ENCODE data around the gene OPTN.
"Not testable (repeated sequence)": the region's sequence is repeated elsewhere in the genome, so short reads cannot be mapped to it uniquely, and the experiment has no call there.

Gene OPTN

GRCh38 chr10:13078912-13079775, 20.8 kb upstream of the OPTN start:
- TF ChIP-seq POLR2A (IDR thresholded peaks at IDR 0.05; ENCODE audit: low read depth, low read length): no peak
- FAIRE-seq: no peak
- no peak for DNase-seq (ENCODE audit: insufficient read length, low spot score)

- FAIRE-seq (no peak), DNase-seq (ENCODE audit: insufficient read length, low spot score) (no peak)
- TF ChIP-seq POLR2A (IDR thresholded peaks at IDR 0.05; ENCODE audit: low read depth, low read length): no peak
These were observed 20.2 kb upstream of the OPTN start for GRCh38 chr10:13079776-13080050.

GRCh38 chr10:13080643-13081042, 19.3 kb upstream of the OPTN start:
- FAIRE-seq: no peak
- DNase-seq (ENCODE audit: insufficient read length, low spot score): no peak
- no peak for TF ChIP-seq POLR2A (IDR thresholded peaks at IDR 0.05; ENCODE audit: low read depth, low read length)

GRCh38 chr10:13083700-13084099, 16.3 kb upstream of the OPTN start:
- not testable (repeated sequence) for FAIRE-seq; DNase-seq (ENCODE audit: insufficient read length, low spot score)

GRCh38 chr10:13086056-13086455, 13.9 kb upstream of the OPTN start:
- no peak for TF ChIP-seq POLR2A (IDR thresholded peaks at IDR 0.05; ENCODE audit: low read depth, low read length)
- no peak for FAIRE-seq

GRCh38 chr10:13087601-13087985, 12.4 kb upstream of the OPTN start:
- FAIRE-seq: no peak

More at GRCh38 chr10:13086056-13086455, 13.9 kb upstream of the OPTN start:
- DNase-seq (ENCODE audit: insufficient read length, low spot score): no peak

GRCh38 chr10:13087986-13088618, 11.9 kb upstream of the OPTN start:
- no peak for FAIRE-seq

More at GRCh38 chr10:13087601-13087985, 12.4 kb upstream of the OPTN start:
- DNase-seq (ENCODE audit: insufficient read length, low spot score): no peak
- no peak for TF ChIP-seq POLR2A (IDR thresholded peaks at IDR 0.05; ENCODE audit: low read depth, low read length)

GRCh38 chr10:13089345-13089744, 10.6 kb upstream of the OPTN start:
- FAIRE-seq: no peak
- no peak for TF ChIP-seq POLR2A (IDR thresholded peaks at IDR 0.05; ENCODE audit: low read depth, low read length)
- DNase-seq (ENCODE audit: insufficient read length, low spot score): no peak

More at GRCh38 chr10:13087986-13088618, 11.9 kb upstream of the OPTN start:
- DNase-seq (ENCODE audit: insufficient read length, low spot score): no peak
- no peak for TF ChIP-seq POLR2A (IDR thresholded peaks at IDR 0.05; ENCODE audit: low read depth, low read length)

GRCh38 chr10:13090289-13090688, 9.7 kb upstream of the OPTN start:
- TF ChIP-seq POLR2A (IDR thresholded peaks at IDR 0.05; ENCODE audit: low read depth, low read length): no peak
- FAIRE-seq (no peak), DNase-seq (ENCODE audit: insufficient read length, low spot score) (no peak)

- FAIRE-seq: no peak
- DNase-seq (ENCODE audit: insufficient read length, low spot score): no peak
These were observed 8.2 kb upstream of the OPTN start for GRCh38 chr10:13091801-13092200.

GRCh38 chr10:13092291-13093102, 7.5 kb upstream of the OPTN start:
- FAIRE-seq (no peak), DNase-seq (ENCODE audit: insufficient read length, low spot score) (no peak)
- TF ChIP-seq POLR2A (IDR thresholded peaks at IDR 0.05; ENCODE audit: low read depth, low read length): no peak

More at GRCh38 chr10:13091801-13092200, 8.2 kb upstream of the OPTN start:
- no peak for TF ChIP-seq POLR2A (IDR thresholded peaks at IDR 0.05; ENCODE audit: low read depth, low read length)

- FAIRE-seq; DNase-seq (ENCODE audit: insufficient read length, low spot score): not testable (repeated sequence)
These were observed 5.9 kb upstream of the OPTN start for GRCh38 chr10:13094082-13094481.

GRCh38 chr10:13095094-13095493, 4.9 kb upstream of the OPTN start:
- DNase-seq (ENCODE audit: insufficient read length, low spot score) (no peak), FAIRE-seq (no peak)
- TF ChIP-seq POLR2A (IDR thresholded peaks at IDR 0.05; ENCODE audit: low read depth, low read length): no peak

GRCh38 chr10:13095929-13096328, 4.0 kb upstream of the OPTN start:
- DNase-seq (ENCODE audit: insufficient read length, low spot score) (no peak), FAIRE-seq (no peak)
- no peak for TF ChIP-seq POLR2A (IDR thresholded peaks at IDR 0.05; ENCODE audit: low read depth, low read length)
